H9 (cell line): Measurements from ENCODE around the gene DDC. TPM values are rescaled to one million over a fixed set of nuclear protein-coding genes. Genes with fewer than 3 reads are reported as not detected.

ENCODE experiments used
- DNase-seq: peaks from one replicate; pipeline ENCODE4 v3.0.0-alpha.2; 2017
- H2AFZ ChIP-seq: one replicate; pipeline ENCODE4 v1.6.1; 2013; ENCODE audit warnings: mild to moderate bottlenecking, low read length, control low read depth, moderate library complexity
- H2AK5ac ChIP-seq: 2 replicates; pipeline ENCODE4 v1.6.1; 2013; ENCODE audit warnings: low read length, control low read depth, mixed read lengths; ENCODE audit not compliant: insufficient read length
- H2BK120ac ChIP-seq: one replicate; pipeline ENCODE4 v1.6.1; 2013; ENCODE audit warnings: low read depth, mild to moderate bottlenecking, low read length, control low read depth, inconsistent platforms; ENCODE audit not compliant: poor library complexity, severe bottlenecking
- H2BK12ac ChIP-seq: 2 replicates; pipeline ENCODE4 v1.6.1; 2013; ENCODE audit warnings: low read length, control low read depth, mixed read lengths, low read depth; ENCODE audit not compliant: insufficient read length
- H2BK15ac ChIP-seq: 2 replicates; pipeline ENCODE4 v1.6.1; 2013; ENCODE audit warnings: low read depth, low read length, control low read depth
- H2BK20ac ChIP-seq: one replicate; pipeline ENCODE4 v1.6.1; 2013; ENCODE audit warnings: low read depth, mild to moderate bottlenecking, low read length, control low read depth, inconsistent platforms; ENCODE audit not compliant: poor library complexity, severe bottlenecking
- H2BK5ac ChIP-seq: 2 replicates; pipeline ENCODE4 v1.6.1; 2013; ENCODE audit warnings: low read length, control low read depth, mixed read lengths; ENCODE audit not compliant: insufficient read length
- H3K14ac ChIP-seq: 2 replicates; pipeline ENCODE4 v1.6.1; 2013; ENCODE audit warnings: low read length, control low read depth; ENCODE audit not compliant: insufficient read depth
- H3K18ac ChIP-seq: 2 replicates; pipeline ENCODE4 v1.6.1; 2013; ENCODE audit warnings: low read depth, mild to moderate bottlenecking, mixed read lengths, low read length, control low read depth; ENCODE audit not compliant: insufficient read length
- H3K23ac ChIP-seq: 2 replicates; pipeline ENCODE4 v1.6.1; 2013; ENCODE audit warnings: low read length, control low read depth, mixed read lengths, low read depth; ENCODE audit not compliant: insufficient read length
- H3K23me2 ChIP-seq: 2 replicates; pipeline ENCODE4 v1.6.1; 2013; ENCODE audit warnings: low read depth, mild to moderate bottlenecking, mixed read lengths, low read length, control low read depth; ENCODE audit not compliant: insufficient read length, poor library complexity, severe bottlenecking
- H3K27ac ChIP-seq: 2 replicates; pipeline ENCODE4 v1.5.1; 2013; ENCODE audit warnings: low read length, control low read depth, mixed read lengths, low read depth; ENCODE audit not compliant: insufficient read length
- H3K27me3 ChIP-seq: 2 replicates; pipeline ENCODE4 v1.6.1; 2013; ENCODE audit warnings: low read length, control low read depth, inconsistent platforms; ENCODE audit not compliant: insufficient read depth
- H3K4ac ChIP-seq: 2 replicates; pipeline ENCODE4 v1.6.1; 2013; ENCODE audit warnings: low read depth, mild to moderate bottlenecking, control low read depth, inconsistent platforms, low read length, moderate library complexity
- H3K4me1 ChIP-seq: 2 replicates; pipeline ENCODE4 v1.6.1; 2013; ENCODE audit warnings: low read length, control low read depth, inconsistent platforms; ENCODE audit not compliant: insufficient read depth
- H3K4me2 ChIP-seq: 2 replicates; pipeline ENCODE4 v1.6.1; 2013; ENCODE audit warnings: low read length, control low read depth, mixed read lengths; ENCODE audit not compliant: insufficient read length, insufficient read depth
- H3K56ac ChIP-seq: 2 replicates; pipeline ENCODE4 v1.6.1; 2013; ENCODE audit warnings: low read depth, mild to moderate bottlenecking, mixed read lengths, low read length, control low read depth; ENCODE audit not compliant: insufficient read length
- H3K79me1 ChIP-seq: 2 replicates; pipeline ENCODE4 v1.6.1; 2013; ENCODE audit warnings: low read depth, mild to moderate bottlenecking, moderate library complexity, low read length, control low read depth, inconsistent platforms; ENCODE audit not compliant: insufficient read depth, poor library complexity, severe bottlenecking
- H3K79me2 ChIP-seq: 2 replicates; pipeline ENCODE4 v1.6.1; 2013; ENCODE audit warnings: low read length, control low read depth, inconsistent platforms; ENCODE audit not compliant: insufficient read depth
- H3K9ac ChIP-seq: 2 replicates; pipeline ENCODE4 v1.6.1; 2013; ENCODE audit warnings: low read length, control low read depth, mixed read lengths; ENCODE audit not compliant: insufficient read length; ENCODE audit errors: extremely low read depth
- H3K9me3 ChIP-seq: one replicate; pipeline ENCODE4 v1.6.1; 2013; ENCODE audit warnings: low read depth, low read length, inconsistent platforms; ENCODE audit not compliant: control insufficient read depth
- H3T11ph ChIP-seq: one replicate; pipeline ENCODE4 v1.6.1; 2013; ENCODE audit warnings: mild to moderate bottlenecking, low read length, control low read depth, inconsistent platforms
- H4K20me1 ChIP-seq: one replicate; pipeline ENCODE4 v1.6.1; 2013; ENCODE audit not compliant: control insufficient read depth, insufficient read length, insufficient read depth
- H4K5ac ChIP-seq: 2 replicates; pipeline ENCODE4 v1.6.1; 2013; ENCODE audit warnings: low read depth, mild to moderate bottlenecking, mixed read lengths, low read length, control low read depth; ENCODE audit not compliant: insufficient read length
- H4K8ac ChIP-seq: replicated peaks from 2 replicates; pipeline ENCODE4 v1.6.1; 2013; ENCODE audit warnings: low read length, control low read depth, mixed read lengths, low read depth; ENCODE audit not compliant: insufficient read length
- H4K91ac ChIP-seq: 2 replicates; pipeline ENCODE4 v1.6.1; 2013; ENCODE audit warnings: low read depth, mild to moderate bottlenecking, moderate library complexity, mixed read lengths, low read length, control low read depth; ENCODE audit not compliant: insufficient read length
- H3K27ac Mint-ChIP-seq, 3 experiments: 2 replicates in 2 of 3; 3 replicates in 1 of 3; pipeline ENCODE4 v1.8.0; 2020 to 2021; ENCODE audit warnings: mixed read lengths in 3 of 3, mild to moderate bottlenecking in 1 of 3, moderate library complexity in 1 of 3
- H3K27me3 Mint-ChIP-seq: 2 replicates; pipeline ENCODE4 v1.8.0; 2021; ENCODE audit warnings: low read depth, mild to moderate bottlenecking, moderate library complexity, mixed read lengths
- H3K36me3 Mint-ChIP-seq, 3 experiments: 2 replicates in 2 of 3; 3 replicates in 1 of 3; pipeline ENCODE4 v1.8.0; 2020 to 2021; ENCODE audit warnings: low read depth in 3 of 3, mixed read lengths in 3 of 3; ENCODE audit not compliant: insufficient read depth in 1 of 3
- H3K4me1 Mint-ChIP-seq, 2 experiments: 2 replicates each; pipeline ENCODE4 v1.8.0; 2020; ENCODE audit warnings: mixed read lengths in 2 of 2
- H3K4me3 Mint-ChIP-seq, 2 experiments: 2 replicates in 1 of 2; 3 replicates in 1 of 2; pipeline ENCODE4 v1.8.0; 2020 to 2021; ENCODE audit warnings: mild to moderate bottlenecking in 2 of 2, mixed read lengths in 2 of 2, moderate library complexity in 1 of 2
- H3K9me3 Mint-ChIP-seq, 2 experiments: 2 replicates in 1 of 2; 3 replicates in 1 of 2; pipeline ENCODE4 v1.8.0; 2020; ENCODE audit warnings: mild to moderate bottlenecking in 2 of 2, mixed read lengths in 2 of 2, moderate library complexity in 1 of 2
- CTCF ChIP-seq: fragments of 200-600 bp; sonication (generic); conservative IDR thresholded peaks from 3 replicates; pipeline ENCODE4 v1.8.0; 2021; ENCODE audit warnings: antibody characterized with exemption, mild to moderate bottlenecking
- WGBS: extraction: QIAGEN DNeasy Blood & Tissue Kit; methylation state at CpG from one replicate; pipeline ENCODE4 v1.1.7; 2013; ENCODE audit warnings: missing lambda C conversion rate, low lambda C conversion rate, mixed read lengths; ENCODE audit not compliant: insufficient read length; ENCODE audit errors: extremely low coverage; 5-methylcytosine and 5-hydroxymethylcytosine counted together
- total RNA-seq: library from RNA; stranded (reverse); gene quantifications from 2 replicates; pipeline ENCODE4 v1.2.1, GENCODE V29; 2021

DDC gene
- total RNA-seq, 1 experiment from 2014 or later, result not detected

DNA sequence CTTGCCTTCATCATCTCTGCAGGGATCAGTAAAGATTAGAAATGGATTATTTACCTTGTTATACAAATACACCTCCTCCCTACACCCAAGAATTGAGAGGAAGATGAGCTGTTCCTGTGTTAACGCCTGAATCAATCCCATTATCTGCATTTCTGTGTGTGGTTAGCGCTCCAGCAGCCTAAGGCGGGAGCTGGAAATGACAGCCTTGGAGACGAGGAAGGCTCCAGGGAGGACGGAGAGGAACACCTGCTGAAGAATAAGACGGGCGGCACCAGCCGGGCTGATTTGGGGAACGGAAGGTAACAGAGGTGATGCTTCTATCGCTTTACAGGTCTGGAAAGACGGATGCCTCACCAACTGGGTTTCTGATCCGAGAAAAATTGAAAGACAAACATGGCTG is 34.2 kb upstream of the DDC start:
- Histone ChIP-seq H2AFZ (no peak overlapping the region), H2BK20ac (no peak overlapping the region), H3T11ph (no peak overlapping the region), H2BK5ac (no peak overlapping the region), H2AK5ac (no peak overlapping the region), H3K56ac (no peak overlapping the region), H3K79me1 (no peaks in the 10 kb centered on the region), H3K4me2 (no peak overlapping the region), H2BK120ac (no peak overlapping the region), H3K79me2 (no peaks in the 10 kb centered on the region), H3K23ac (no peak overlapping the region), H3K4me1 (no peaks in the 10 kb centered on the region), H3K14ac (no peak overlapping the region), H2BK15ac (no peak overlapping the region), H3K18ac (no peak overlapping the region), H4K8ac (no peak overlapping the region), H3K27ac (no peak overlapping the region), H2BK12ac (no peak overlapping the region), H4K20me1 (no peaks in the 10 kb centered on the region), H3K9ac (no peak overlapping the region), H4K91ac (no peak overlapping the region), H3K27me3 (no peaks in the 10 kb centered on the region), H3K9me3 (no peaks in the 10 kb centered on the region), H4K5ac (no peak overlapping the region), H3K4ac (no peak overlapping the region), H3K23me2 (no peaks in the 10 kb centered on the region)
- WGBS, result no CpG with 5 or more reads among the region's 12 CpGs
- Mint-ChIP-seq H3K4me3 (no peak overlapping the region), H3K36me3 (peaks cover 31 to 69% (median 45%) of the 10 kb centered on the region in 3 experiments), H3K9me3 (no peaks in the 10 kb centered on the region), H3K4me1 (peaks cover 22 to 26% of the 10 kb centered on the region in 2 experiments), H3K27ac (peak overlapping the region in 2 of 3 experiments; percentile 4 to 35; a peak in 3 of 7 replicates), H3K27me3 (no peaks in the 10 kb centered on the region)
- DNase-seq, result no peak
- no peak for TF ChIP-seq CTCF
